Measurements from ENCODE around the gene BBS7. TPM values are rescaled to one million over a fixed set of nuclear protein-coding genes. Genes with fewer than 3 reads are reported as not detected.

Gene BBS7
- total and polyA plus RNA-seq, 9 of the 15 experiments (the other 6 are each of a cell fraction or from before 2014, with no cell fraction given) = 13.4 to 25.8 (median 16.4) TPM

DNA sequence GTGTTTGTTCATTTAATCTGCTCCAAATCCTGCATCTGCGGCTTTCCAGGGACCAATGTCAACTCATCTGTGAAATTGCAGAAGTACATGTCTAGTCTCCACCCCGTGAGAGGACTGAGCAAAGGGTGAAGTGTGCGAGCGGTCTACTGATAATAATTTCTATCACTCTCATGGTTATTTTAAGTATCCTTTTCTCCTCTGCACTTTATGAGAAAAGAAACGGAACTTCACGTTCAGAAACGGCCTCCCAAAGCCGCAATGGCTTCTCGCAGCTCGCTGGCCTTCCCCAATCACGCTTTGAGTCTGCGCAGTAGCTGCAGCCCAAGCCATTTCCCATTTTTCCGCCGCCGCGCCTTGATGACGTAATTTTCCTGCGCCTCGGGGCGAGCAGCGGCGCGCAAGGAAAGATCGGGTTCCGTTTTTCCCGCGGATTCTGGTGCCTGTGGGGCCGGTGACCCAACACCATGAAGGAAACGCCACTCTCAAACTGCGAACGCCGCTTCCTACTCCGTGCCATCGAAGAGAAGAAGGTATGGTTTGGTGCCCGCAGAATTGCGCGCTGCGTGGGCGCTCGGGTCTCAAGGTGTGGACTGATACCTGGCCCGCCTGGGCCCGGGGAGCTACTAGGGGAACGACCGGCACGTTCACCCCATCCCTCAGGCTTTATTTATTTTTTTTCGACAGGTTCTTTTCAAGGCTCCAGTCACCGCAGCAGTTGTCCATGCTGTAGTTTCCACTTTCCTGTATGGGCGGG, 69.1 kb downstream of the BBS7 start, which contains the start of gene EXOSC9 (continued):
- TF ChIP-seq MXI1 (IDR thresholded peaks at IDR 0.05; ENCODE audit: low read depth, low read length) (peak; percentile 67), EGR1 (conservative IDR thresholded peaks at IDR 0.05) (peak; percentile 77), ARID2 (IDR thresholded peaks at IDR 0.05) (no peak), TCF3 (CRISPR knock-in tag; IDR thresholded peaks at IDR 0.05) (peak; percentile 31; the same call in 1 of the 2 replicates), POLR2G (IDR thresholded peaks at IDR 0.05; ENCODE audit: low read depth, low read length) (peak; percentile 94), SUPT5H (IDR thresholded peaks at IDR 0.05) (peak; percentile 96), BACH1 (tag; IDR thresholded peaks at IDR 0.05) (peak; percentile 73; the same call in 1 of the 2 replicates), ZZZ3 (IDR thresholded peaks at IDR 0.05) (peak; percentile 77), ZNF324 (CRISPR knock-in tag; IDR thresholded peaks at IDR 0.05) (no peak), ZNF146 (CRISPR knock-in tag; IDR thresholded peaks at IDR 0.05; ENCODE audit: unreplicated experiment) (no peak), ZNF212 (CRISPR knock-in tag; IDR thresholded peaks at IDR 0.05) (no peak), POLR2AphosphoS5 (IDR thresholded peaks at IDR 0.05; ENCODE audit: control insufficient read depth, insufficient read depth, low read depth, low read length) (peak; percentile 94), CXXC5 (CRISPR knock-in tag; IDR thresholded peaks at IDR 0.05) (peak; percentile 77), STAT6 (CRISPR knock-in tag; IDR thresholded peaks at IDR 0.05) (no peak), TFAM (CRISPR knock-in tag; conservative IDR thresholded peaks at IDR 0.05) (no peak), TOE1 (IDR thresholded peaks at IDR 0.05; ENCODE audit: borderline replicate concordance) (peak; percentile 42; the same call in 1 of the 2 replicates), TOE1 (CRISPR knock-in tag; IDR thresholded peaks at IDR 0.05; ENCODE audit: borderline replicate concordance, low read depth) (no peak), ZNF124 (CRISPR knock-in tag; IDR thresholded peaks at IDR 0.05) (no peak), CBX2 (IDR thresholded peaks at IDR 0.05; ENCODE audit: insufficient read depth, low read length, poor library complexity, severe bottlenecking) (no peak), ZNF24 (IDR thresholded peaks at IDR 0.05) (no peak), ZNF592 (IDR thresholded peaks at IDR 0.05) (no peak), ZNF133 (CRISPR knock-in tag; IDR thresholded peaks at IDR 0.05) (no peak), ZNF717 (CRISPR knock-in tag; IDR thresholded peaks at IDR 0.05) (no peak), FIP1L1 (IDR thresholded peaks at IDR 0.05; ENCODE audit: low read depth, low read length, poor library complexity, severe bottlenecking) (peak; percentile 34)
